SK-N-SH (cell line): ENCODE measurements around the gene CDC34. TPM values are rescaled to one million over a fixed set of nuclear protein-coding genes. Genes with fewer than 3 reads are reported as not detected.

Experiments used
- CTCF ChIA-PET: fragments of 300-600, 350-600 bp; formaldehyde crosslinking; extraction: SDS; loops from one replicate; lab custom pipeline; 2021; lab: Yijun Ruan, JAX
- POLR2A ChIA-PET: fragments of 350-600 bp; sonication (Branson Sonifier 250); formaldehyde crosslinking; extraction: SDS; loops from one replicate; lab custom pipeline; 2020; ENCODE audit warnings: antibody characterized with exemption, inconsistent platforms; lab: Yijun Ruan, JAX
- DNase-seq: peaks from one replicate; pipeline ENCODE4 v3.0.0; 2012
- H2AFZ ChIP-seq: fragments of 200-600 bp; sonication (generic); 2 replicates; pipeline ENCODE4 v1.8.1; 2016; ENCODE audit warnings: antibody characterized with exemption, mild to moderate bottlenecking, low read depth
- H3F3A ChIP-seq: fragments of 200-600 bp; sonication (generic); replicated peaks from 2 replicates; pipeline ENCODE3; 2016; ENCODE audit warnings: antibody characterized with exemption, mild to moderate bottlenecking; ENCODE audit not compliant: insufficient read depth
- H3K27ac ChIP-seq, 2 experiments: fragments of 200-500 bp in 1 of 2; fragments of 200-600 bp in 1 of 2; sonication (Bioruptor generic) in 1 of 2; sonication (generic), shearing (Covaris generic) in 1 of 2; 2 replicates each; pipeline versions ENCODE4 v1.5.1 to v1.6.1; 2014 to 2016; ENCODE audit warnings: low read depth in 2 of 2, inconsistent platforms in 1 of 2, low read length in 1 of 2, mild to moderate bottlenecking in 1 of 2, mixed read lengths in 1 of 2
- H3K27me3 ChIP-seq: fragments of 200-600 bp; sonication (generic), shearing (Covaris generic); 2 replicates; pipeline ENCODE4 v1.6.1; 2016; ENCODE audit warnings: mixed run types; ENCODE audit not compliant: insufficient read depth
- H3K36me3 ChIP-seq, 2 experiments: fragments of 200-500 bp in 1 of 2; fragments of 200-600 bp in 1 of 2; sonication (Bioruptor generic) in 1 of 2; sonication (generic) in 1 of 2; replicated peaks in 1 of 2; 2 replicates each; pipeline versions ENCODE3 to v1.5.1; 2014 to 2016; ENCODE audit warnings: low read length in 1 of 2, mild to moderate bottlenecking in 1 of 2; ENCODE audit not compliant: insufficient read depth in 2 of 2, control insufficient read depth in 1 of 2
- H3K4me1 ChIP-seq, 2 experiments: fragments of 200-500 bp in 1 of 2; fragments of 200-600 bp in 1 of 2; sonication (Bioruptor generic) in 1 of 2; sonication (generic), shearing (Covaris generic) in 1 of 2; 2 replicates each; pipeline versions ENCODE4 v1.5.1 to v1.6.1; 2014 to 2016; ENCODE audit warnings: low read depth in 1 of 2, low read length in 1 of 2, mixed run types in 1 of 2; ENCODE audit not compliant: insufficient read depth in 2 of 2, control insufficient read depth in 1 of 2
- H3K4me2 ChIP-seq: fragments of 200-600 bp; sonication (generic), shearing (Covaris generic); 2 replicates; pipeline ENCODE4 v1.6.1; 2017; ENCODE audit warnings: mixed run types
- H3K4me3 ChIP-seq, 2 experiments: fragments of 200-500 bp in 1 of 2; fragments of 200-600 bp in 1 of 2; sonication (Bioruptor generic) in 1 of 2; sonication (generic), shearing (Covaris generic) in 1 of 2; 2 replicates each; pipeline versions ENCODE4 v1.5.1 to v1.8.1; 2014 to 2016; ENCODE audit warnings: low read depth in 2 of 2, inconsistent platforms in 1 of 2, low read length in 1 of 2, mild to moderate bottlenecking in 1 of 2, mixed read lengths in 1 of 2, moderate library complexity in 1 of 2
- H3K79me2 ChIP-seq: fragments of 200-600 bp; sonication (generic); 2 replicates; pipeline ENCODE4 v1.8.1; 2017; ENCODE audit warnings: mild to moderate bottlenecking; ENCODE audit not compliant: insufficient read depth
- H3K9ac ChIP-seq: fragments of 200-600 bp; sonication (generic); 2 replicates; pipeline ENCODE4 v1.6.1; 2017; ENCODE audit warnings: mixed run types
- H3K9me2 ChIP-seq: fragments of 200-600 bp; sonication (generic); 2 replicates; pipeline ENCODE4 v1.6.1; 2017; ENCODE audit warnings: mixed run types
- H3K9me3 ChIP-seq: fragments of 200-600 bp; sonication (generic); 2 replicates; pipeline ENCODE4 v1.6.1; 2017; ENCODE audit warnings: mixed run types, mild to moderate bottlenecking, moderate library complexity
- H4K20me1 ChIP-seq: fragments of 200-600 bp; sonication (generic); 2 replicates; pipeline ENCODE4 v1.6.1; 2017; ENCODE audit warnings: mild to moderate bottlenecking, mixed run types; ENCODE audit not compliant: insufficient read depth
- CTCF ChIP-seq: fragments of 200-600 bp; sonication (generic); IDR thresholded peaks from 2 replicates; pipeline ENCODE4 v1.6.1; 2017; ENCODE audit warnings: antibody characterized with exemption, mild to moderate bottlenecking, moderate library complexity
- ELF1 ChIP-seq: IDR thresholded peaks from 2 replicates; pipeline ENCODE4 v1.4.0; 2012
- EP300 ChIP-seq, 2 experiments: IDR thresholded peaks; 2 replicates each; pipeline versions ENCODE4 v1.4.0 to v1.6.1; 2012; ENCODE audit warnings: borderline replicate concordance in 1 of 2, low read depth in 1 of 2, low read length in 1 of 2
- FOSL2 ChIP-seq: IDR thresholded peaks from 2 replicates; pipeline ENCODE4 v1.4.0; 2012; ENCODE audit warnings: low read depth, mild to moderate bottlenecking, moderate library complexity, borderline replicate concordance
- FOXM1 ChIP-seq: IDR thresholded peaks from 2 replicates; pipeline ENCODE4 v1.4.0; 2012; ENCODE audit warnings: low read depth, mild to moderate bottlenecking
- GATA2 ChIP-seq: sonication (generic); formaldehyde crosslinking; IDR thresholded peaks from 2 replicates; pipeline ENCODE4 v1.5.0; 2020; ENCODE audit warnings: mild to moderate bottlenecking, missing genetic modification reagents
- JUND ChIP-seq: IDR thresholded peaks from 2 replicates; pipeline ENCODE4 v1.4.0; 2012
- MEF2A ChIP-seq: IDR thresholded peaks from 2 replicates; pipeline ENCODE4 v1.4.0; 2012; ENCODE audit warnings: low read depth, borderline replicate concordance
- NRF1 ChIP-seq: IDR thresholded peaks from 2 replicates; pipeline ENCODE4 v1.6.1; 2012; ENCODE audit warnings: low read depth, mild to moderate bottlenecking, low read length
- POLR2AphosphoS5 ChIP-seq: IDR thresholded peaks from 2 replicates; pipeline ENCODE4 v1.6.1; 2012; ENCODE audit warnings: low read depth, low read length
- RAD21 ChIP-seq: IDR thresholded peaks from 2 replicates; pipeline ENCODE4 v1.6.1; 2012; ENCODE audit warnings: mild to moderate bottlenecking, low read length
- REST ChIP-seq: IDR thresholded peaks from 2 replicates; pipeline ENCODE4 v1.6.1; 2012; ENCODE audit warnings: mild to moderate bottlenecking, low read depth, low read length, moderate library complexity
- RXRA ChIP-seq: IDR thresholded peaks from 2 replicates; pipeline ENCODE4 v1.4.0; 2012; ENCODE audit warnings: low read depth, mild to moderate bottlenecking, borderline replicate concordance
- SMC3 ChIP-seq: IDR thresholded peaks from 2 replicates; pipeline ENCODE4 v1.6.1; 2012; ENCODE audit warnings: low read depth, low read length, improper control_type of control experiment
- TEAD4 ChIP-seq: IDR thresholded peaks from 2 replicates; pipeline ENCODE4 v1.4.0; 2012; ENCODE audit warnings: mild to moderate bottlenecking, borderline replicate concordance; ENCODE audit not compliant: insufficient read depth
- YY1 ChIP-seq: IDR thresholded peaks from 2 replicates; pipeline ENCODE4 v1.4.0; 2012; ENCODE audit warnings: low read depth, mild to moderate bottlenecking
- WGBS: methylation state at CpG from one replicate; pipeline ENCODE4 v1.1.6; 2017; ENCODE audit warnings: low lambda C conversion rate; 5-methylcytosine and 5-hydroxymethylcytosine counted together
- polyA plus RNA-seq, 3 experiments: library from polyadenylated mRNA; depleted of rRNA; stranded (reverse); fragments of >200 nt; gene quantifications; 2 replicates each; pipeline ENCODE4 v1.2.3, GENCODE V29; 2012
- TF ChIP-seq, protein P1 (sequence below): IDR thresholded peaks from 2 replicates; pipeline ENCODE4 v1.4.0; 2012; ENCODE audit warnings: low read depth, borderline replicate concordance

CDC34 gene
- polyA plus RNA-seq, 1 of the 3 experiments (the other 2 are of a cell fraction): 96.7 TPM

DNA sequence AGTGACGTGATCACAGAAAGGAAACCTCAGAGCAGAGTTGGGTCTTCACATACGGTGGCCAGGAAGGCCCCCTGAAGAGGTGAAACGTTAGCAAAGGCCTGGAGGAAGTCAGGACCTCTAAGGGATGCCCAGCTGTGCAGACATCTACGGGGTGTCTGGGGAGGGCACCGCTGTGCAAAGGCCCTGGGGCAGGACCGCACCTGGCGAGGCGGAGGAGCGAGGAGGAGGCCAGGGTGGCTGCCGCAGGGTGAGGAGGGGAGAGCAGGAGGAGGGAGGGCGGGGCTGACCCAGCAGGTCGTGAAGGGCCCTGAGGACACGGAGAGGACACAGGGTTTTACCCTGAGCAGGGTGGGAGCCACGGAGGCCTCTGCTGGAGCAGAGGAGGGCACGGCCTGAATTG lies 47.1 kb upstream of the CDC34 start:
- H3K79me2 ChIP-seq: no peaks in the 10 kb centered on the region
- POLR2A ChIA-PET: no interaction called here
- CTCF ChIA-PET: interaction anchor here (1.1 to 1.9 kb wide), 3 partner anchors 11 to 26 kb away, joined by 5 to 6 read pairs (median 6); partner anchors contain the start of gene MADCAM1

GRCh38 chr19:485077-485476 lies 46.5 kb upstream of the CDC34 start:
- no peaks in the 10 kb centered on the region for H3K36me3 ChIP-seq
- 87% methylated on average over 15 of the region's 22 CpGs for WGBS
- peaks cover 0 to 21% of the 10 kb centered on the region in 2 experiments; a peak in 1 of 4 replicates for H3K4me1 ChIP-seq
- POLR2A ChIA-PET: no interaction called here
- no peaks in the 10 kb centered on the region for H3K27me3 ChIP-seq
- no peak for DNase-seq
- no peak overlapping the region for H3K4me3 ChIP-seq
- no peaks in the 10 kb centered on the region for H4K20me1 ChIP-seq
- no peaks in the 10 kb centered on the region for H3K9me2 ChIP-seq
- H3K9me3 ChIP-seq: no peaks in the 10 kb centered on the region
- H3K9ac ChIP-seq: no peak overlapping the region
- H2AFZ ChIP-seq: no peak overlapping the region
- H3F3A ChIP-seq: peaks cover 21% of the 10 kb centered on the region
- H3K4me2 ChIP-seq: no peak overlapping the region
- no peak overlapping the region for H3K27ac ChIP-seq
- H3K79me2 ChIP-seq: no peaks in the 10 kb centered on the region
- TF ChIP-seq REST (no peak), ELF1 (no peak), CTCF (no peak), SMC3 (no peak)
- CTCF ChIA-PET: interaction anchor here (1.6 kb wide), 1 partner anchor 22 kb away, joined by 9 read pairs; the partner anchor contains the start of gene TPGS1

More for the DNA sequence above, 47.1 kb upstream of the CDC34 start:
- no peak overlapping the region for H2AFZ ChIP-seq
- H4K20me1 ChIP-seq: no peaks in the 10 kb centered on the region
- no peak overlapping the region for H3K27ac ChIP-seq
- no peak overlapping the region for H3K4me2 ChIP-seq
- DNase-seq: no peak
- 70% methylated on average over 14 of the region's 15 CpGs for WGBS
- peaks cover 0 to 21% of the 10 kb centered on the region in 2 experiments; a peak in 1 of 4 replicates for H3K4me1 ChIP-seq
- peaks cover 24% of the 10 kb centered on the region for H3F3A ChIP-seq
- H3K9me3 ChIP-seq: no peaks in the 10 kb centered on the region
- H3K27me3 ChIP-seq: no peaks in the 10 kb centered on the region
- H3K36me3 ChIP-seq: no peaks in the 10 kb centered on the region
- no peaks in the 10 kb centered on the region for H3K9me2 ChIP-seq
- no peak overlapping the region for H3K9ac ChIP-seq
- no peak for TF ChIP-seq EP300 (IDR thresholded peaks at IDR 0.05; ENCODE audit: borderline replicate concordance in 1 of 2, low read depth in 1 of 2, low read length in 1 of 2)
- no peak for TF ChIP-seq RXRA
- no peak for TF ChIP-seq FOSL2
- TF ChIP-seq RAD21: no peak
- no peak for TF ChIP-seq YY1
- no peak for TF ChIP-seq NRF1
- no peak for TF ChIP-seq FOXM1
- TF ChIP-seq, protein P1, sequence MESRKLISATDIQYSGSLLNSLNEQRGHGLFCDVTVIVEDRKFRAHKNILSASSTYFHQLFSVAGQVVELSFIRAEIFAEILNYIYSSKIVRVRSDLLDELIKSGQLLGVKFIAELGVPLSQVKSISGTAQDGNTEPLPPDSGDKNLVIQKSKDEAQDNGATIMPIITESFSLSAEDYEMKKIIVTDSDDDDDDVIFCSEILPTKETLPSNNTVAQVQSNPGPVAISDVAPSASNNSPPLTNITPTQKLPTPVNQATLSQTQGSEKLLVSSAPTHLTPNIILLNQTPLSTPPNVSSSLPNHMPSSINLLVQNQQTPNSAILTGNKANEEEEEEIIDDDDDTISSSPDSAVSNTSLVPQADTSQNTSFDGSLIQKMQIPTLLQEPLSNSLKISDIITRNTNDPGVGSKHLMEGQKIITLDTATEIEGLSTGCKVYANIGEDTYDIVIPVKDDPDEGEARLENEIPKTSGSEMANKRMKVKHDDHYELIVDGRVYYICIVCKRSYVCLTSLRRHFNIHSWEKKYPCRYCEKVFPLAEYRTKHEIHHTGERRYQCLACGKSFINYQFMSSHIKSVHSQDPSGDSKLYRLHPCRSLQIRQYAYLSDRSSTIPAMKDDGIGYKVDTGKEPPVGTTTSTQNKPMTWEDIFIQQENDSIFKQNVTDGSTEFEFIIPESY: no peak
- TF ChIP-seq TEAD4: no peak
- no peak for TF ChIP-seq JUND
- no peak for TF ChIP-seq POLR2AphosphoS5
- no peak for TF ChIP-seq GATA2 (CRISPR knock-in tag)
- TF ChIP-seq MEF2A: no peak
- TF ChIP-seq, all 33 proteins: peak for 0
- H3K4me3 ChIP-seq: no peak overlapping the region
